NOMO-1 treated with dmso at 0.1 percent for 144 hours (cell line): ENCODE measurements around the gene CYTL1.
"Not testable (repeated sequence)": the region's sequence is repeated elsewhere in the genome, so short reads cannot be mapped to it uniquely, and the experiment has no call there.

ENCODE experiments used
- DNase-seq: peaks from one replicate; lab custom pipeline; 2025; ENCODE audit not compliant: unreplicated experiment; lab: John Stamatoyannopoulos, UW

The CYTL1 gene

DNA sequence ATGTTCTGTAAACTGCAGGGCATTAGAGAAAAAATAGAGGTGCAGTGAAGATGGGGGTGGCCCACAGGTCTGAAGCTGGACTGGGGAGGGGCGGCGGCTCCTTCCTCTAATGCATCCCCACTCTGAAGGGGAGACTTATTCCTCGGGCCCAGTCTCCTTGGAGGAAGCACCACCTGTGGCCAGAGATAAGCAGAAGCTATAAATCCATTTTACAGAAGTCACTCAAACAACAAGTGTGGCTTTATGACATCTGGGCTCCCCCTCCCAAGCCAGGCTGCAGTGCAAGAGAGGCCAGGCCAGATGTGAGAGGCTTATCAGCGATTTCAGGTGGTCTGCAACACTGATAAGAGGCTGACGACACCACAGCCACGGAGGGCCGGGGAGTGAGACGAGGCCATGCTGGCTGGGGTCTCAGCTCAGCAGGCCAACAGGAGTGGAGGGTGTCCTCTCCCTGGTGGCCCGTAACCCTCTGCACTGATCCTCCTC, 15.8 kb downstream of the CYTL1 start:
- DNase-seq: no peak

GRCh38 chr4:5001641-5002040, 17.6 kb downstream of the CYTL1 start:
- DNase-seq: not testable (repeated sequence)

- not testable (repeated sequence) for DNase-seq
Observed at GRCh38 chr4:4996935-4997334, 22.3 kb downstream of the CYTL1 start.

DNA sequence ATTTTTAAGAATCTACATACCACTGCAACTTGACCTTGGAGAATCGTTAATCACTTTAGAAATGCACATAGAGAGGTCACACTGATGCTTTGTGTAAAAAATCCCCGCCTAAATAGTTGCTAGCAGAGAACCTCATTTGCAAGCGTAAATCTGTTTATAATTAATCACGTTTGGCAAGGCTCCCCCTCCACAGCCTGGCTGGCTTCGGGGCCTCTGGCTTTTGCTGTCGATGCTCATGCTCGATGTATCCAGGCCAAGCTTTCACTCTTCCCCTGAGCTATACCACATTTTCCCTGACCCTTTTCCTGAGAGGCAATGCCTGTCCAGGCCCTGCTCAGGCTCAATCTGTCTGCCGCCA, 23.4 kb downstream of the CYTL1 start:
- DNase-seq: no peak

DNA sequence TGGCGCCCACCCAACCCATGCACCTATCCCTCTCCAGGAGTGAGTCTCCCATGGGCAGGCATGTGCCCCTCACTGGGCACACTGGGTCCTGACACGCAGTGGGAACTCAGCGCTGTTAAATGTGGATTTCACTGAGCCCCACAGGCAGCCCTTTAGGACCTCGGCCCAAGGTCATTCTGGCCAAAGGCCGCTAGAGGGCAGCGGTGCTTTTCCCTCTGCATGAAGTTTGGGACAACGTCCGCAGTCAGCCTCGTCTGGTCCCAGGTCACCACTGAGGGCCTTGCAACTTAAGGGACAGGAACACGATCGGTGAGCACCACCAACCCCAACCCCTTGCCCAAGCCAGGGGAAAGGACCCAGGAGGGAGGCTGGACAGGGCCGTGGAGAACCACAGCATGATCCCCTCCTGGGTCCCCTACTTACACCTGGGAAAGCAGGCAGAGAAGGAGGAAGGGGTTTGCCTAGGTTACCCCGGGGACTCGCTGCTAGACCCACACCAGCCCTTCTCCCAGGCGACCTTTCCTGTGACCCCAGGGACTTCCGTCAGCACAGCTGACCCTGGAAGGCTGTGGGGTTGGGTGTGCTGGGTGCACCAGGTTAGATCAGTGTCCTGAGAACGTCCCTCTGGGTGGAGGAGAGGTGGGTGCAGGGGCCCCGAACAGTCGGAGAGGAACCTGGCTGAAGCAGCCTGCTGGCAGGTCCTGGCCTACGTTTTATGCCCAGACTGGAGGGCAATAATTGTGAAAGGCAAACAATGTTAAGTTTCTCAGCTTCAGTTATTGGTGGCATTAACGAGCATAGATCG, 24.0 kb downstream of the CYTL1 start:
- no peak for DNase-seq

- DNase-seq: no peak
Observed at GRCh38 chr4:4994312-4995097, 24.8 kb downstream of the CYTL1 start.

- DNase-seq: no peak
Observed at GRCh38 chr4:4992833-4993232, 26.4 kb downstream of the CYTL1 start.

- DNase-seq: no peak
Observed at GRCh38 chr4:4991541-4992099, 27.6 kb downstream of the CYTL1 start.

DNA sequence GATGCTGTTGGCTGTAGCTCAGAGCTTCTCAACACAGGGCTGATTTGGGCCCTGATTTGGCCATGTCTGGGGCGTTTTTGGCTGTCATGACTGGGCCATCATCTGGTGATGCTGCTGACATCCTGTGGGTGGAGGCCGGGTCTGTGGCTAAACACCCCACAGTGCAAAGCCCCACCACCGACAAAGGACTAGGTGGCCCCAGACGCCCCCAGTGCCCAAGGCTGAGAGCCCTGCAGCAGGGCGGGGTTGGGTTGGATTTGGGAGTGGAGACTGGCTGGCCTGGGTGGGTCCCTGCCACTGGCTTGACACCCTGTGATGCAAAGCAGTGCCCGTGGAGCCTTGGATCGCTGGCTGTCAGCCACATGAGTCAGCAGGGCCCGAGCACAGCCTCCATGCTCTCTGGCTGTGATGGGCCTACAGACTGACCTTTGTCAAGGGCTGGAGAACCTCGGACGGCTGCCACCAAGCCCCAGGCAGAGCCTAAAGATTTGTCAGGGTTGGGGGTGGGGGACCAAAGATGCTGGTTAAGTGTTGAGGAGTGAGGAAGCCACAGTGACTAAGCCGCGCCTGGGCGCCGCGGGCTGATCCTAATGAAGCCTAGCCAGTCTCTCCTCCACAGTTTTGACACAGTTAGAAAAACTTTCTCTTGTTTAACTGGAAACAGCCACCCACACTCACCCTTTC, 28.3 kb downstream of the CYTL1 start:
- DNase-seq: no peak

GRCh38 chr4:4990329-4990728, 28.9 kb downstream of the CYTL1 start:
- DNase-seq: no peak

DNA sequence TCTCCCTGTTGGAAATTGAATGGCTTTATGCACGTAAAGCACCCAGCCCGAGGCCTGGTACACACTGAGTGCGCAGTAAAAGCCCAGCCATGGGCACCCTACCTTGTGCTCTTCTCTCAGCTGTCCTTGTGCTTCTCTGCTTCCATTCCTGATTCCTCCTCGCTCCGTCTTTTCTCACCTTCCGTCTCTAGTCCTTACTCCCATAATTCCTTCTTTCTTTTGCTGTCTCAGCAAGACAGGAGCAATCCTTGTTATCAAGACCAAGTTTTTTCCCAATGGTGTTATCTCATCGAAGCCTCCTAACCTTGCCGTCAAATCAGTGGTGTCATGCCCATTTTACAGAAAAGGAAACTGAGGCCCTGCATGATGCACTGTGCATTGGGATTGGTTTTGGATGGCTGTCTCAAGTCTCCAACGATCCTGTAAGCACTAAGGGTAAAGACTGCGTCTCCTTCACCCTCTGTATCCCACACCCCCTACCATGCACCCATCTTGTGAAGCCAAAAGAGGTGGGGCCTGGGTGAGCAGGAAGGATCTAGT, 30.1 kb downstream of the CYTL1 start:
- no peak for DNase-seq

GRCh38 chr4:4987656-4988055, 31.6 kb downstream of the CYTL1 start:
- DNase-seq: no peak

GRCh38 chr4:4986841-4987240, 32.4 kb downstream of the CYTL1 start:
- no peak for DNase-seq

DNA sequence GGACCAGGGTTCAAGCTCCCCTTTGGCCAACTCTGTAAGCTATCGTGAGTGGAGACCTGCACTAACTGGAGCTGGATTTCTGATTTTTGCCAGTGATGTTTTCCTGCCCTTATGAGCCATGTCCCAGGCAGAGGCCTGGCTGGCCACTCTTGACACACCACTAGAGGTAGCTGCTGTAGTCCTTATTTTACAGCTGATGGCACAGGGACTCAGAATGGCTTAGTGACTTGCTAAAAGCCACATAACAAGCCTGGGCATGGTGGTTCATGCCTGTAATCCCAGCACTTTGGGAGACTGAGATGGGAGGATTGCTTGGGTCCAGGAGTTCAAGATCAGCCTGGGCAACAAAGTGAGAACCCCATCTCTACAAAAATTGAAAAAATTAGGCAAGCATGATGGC, 33.4 kb downstream of the CYTL1 start:
- no peak for DNase-seq

GRCh38 chr4:4985036-4985435, 34.2 kb downstream of the CYTL1 start:
- no peak for DNase-seq

- no peak for DNase-seq
Observed at GRCh38 chr4:4984186-4984585, 35.1 kb downstream of the CYTL1 start.

- no peak for DNase-seq
Observed at GRCh38 chr4:4981827-4982226, 37.4 kb downstream of the CYTL1 start.

GRCh38 chr4:4981427-4981826, 37.8 kb downstream of the CYTL1 start:
- DNase-seq: no peak

- no peak for DNase-seq
Observed at GRCh38 chr4:4980621-4981230, 38.5 kb downstream of the CYTL1 start.

DNA sequence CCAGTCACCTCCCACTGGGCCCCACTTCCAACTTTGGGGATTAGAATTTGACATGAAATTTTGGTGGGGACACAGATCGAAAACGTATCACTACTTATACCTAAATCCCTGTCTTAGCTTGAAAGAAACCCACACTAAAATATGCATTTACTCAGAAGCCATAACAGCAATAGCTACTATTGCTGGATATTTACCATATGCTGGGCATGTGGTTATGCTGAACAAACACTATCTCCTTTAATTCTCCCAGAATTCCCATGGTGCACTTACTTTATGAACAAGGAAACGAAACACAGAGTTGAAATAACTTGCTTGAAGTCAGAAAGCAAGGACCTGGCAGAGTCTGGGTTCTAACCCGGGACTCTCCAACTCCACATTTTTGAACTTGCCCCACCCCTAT, 39.3 kb downstream of the CYTL1 start:
- DNase-seq: no peak

- no peak for DNase-seq
Observed at GRCh38 chr4:4974727-4975126, 44.5 kb downstream of the CYTL1 start.
